ENCODE results near the gene ARHGEF1. TPM values are rescaled to one million over a fixed set of nuclear protein-coding genes. Genes with fewer than 3 reads are reported as not detected.
A peak's percentile ranks its signal among the peaks of the same experiment; 100 is the strongest.

ARHGEF1 gene
- total RNA-seq, 2 donors from 2014 or later, result 89.9 to 116 TPM

GRCh38 chr19:41888926-41889325, 5.9 kb downstream of the ARHGEF1 start:
- no peaks in the 10 kb centered on the region for H3K4me1 ChIP-seq (ENCODE audit: control insufficient read depth, insufficient read depth, low read length)
- peak; percentile 39 for TF ChIP-seq CTCF (conservative IDR thresholded peaks at IDR 0.05)
- no peak overlapping the region for H3K4me3 Mint-ChIP-seq
- 94 to 95% methylated on average over 12 of the region's 12 CpGs for WGBS, 2 experiments (ENCODE audit: insufficient coverage in 1 of 2, insufficient read length in 1 of 2)
- H3K27me3 ChIP-seq (ENCODE audit: control insufficient read depth, insufficient read depth, low read length, poor library complexity, severe bottlenecking), result no peaks in the 10 kb centered on the region
- peaks cover 18% of the 10 kb centered on the region for H3K36me3 ChIP-seq (ENCODE audit: control insufficient read depth, insufficient read depth, low read length)
- no peaks in the 10 kb centered on the region for H3K9me3 Mint-ChIP-seq
- DNase-seq, result no peak
- H3K27me3 Mint-ChIP-seq (ENCODE audit: insufficient read depth), result no peaks in the 10 kb centered on the region
- H3K9me3 ChIP-seq (ENCODE audit: control insufficient read depth, low read length), result no peaks in the 10 kb centered on the region
- H3K27ac Mint-ChIP-seq, result no peak overlapping the region
- H3K9ac ChIP-seq (ENCODE audit: extremely low read depth, low read length, poor library complexity, severe bottlenecking), result no peak overlapping the region
- no peak overlapping the region for H3K4me3 ChIP-seq (ENCODE audit: low read length)
- H3K36me3 Mint-ChIP-seq (ENCODE audit: low read depth), result peaks cover 21% of the 10 kb centered on the region
- H3K4me1 Mint-ChIP-seq, result peaks cover 20% of the 10 kb centered on the region
- H3K27ac ChIP-seq (ENCODE audit: low read depth, low read length), result no peak overlapping the region

GRCh38 chr19:41889896-41890295, 6.9 kb downstream of the ARHGEF1 start:
- H3K27me3 ChIP-seq (ENCODE audit: control insufficient read depth, insufficient read depth, low read length, poor library complexity, severe bottlenecking), result no peaks in the 10 kb centered on the region
- TF ChIP-seq CTCF (conservative IDR thresholded peaks at IDR 0.05), result no peak
- Mint-ChIP-seq H3K36me3 (ENCODE audit: low read depth) (peaks cover 21% of the 10 kb centered on the region), H3K27me3 (ENCODE audit: insufficient read depth) (no peaks in the 10 kb centered on the region), H3K9me3 (no peaks in the 10 kb centered on the region), H3K4me3 (no peak overlapping the region), H3K27ac (no peak overlapping the region), H3K4me1 (peaks cover 20% of the 10 kb centered on the region)
- DNase-seq, result no peak
- no peaks in the 10 kb centered on the region for H3K9me3 ChIP-seq (ENCODE audit: control insufficient read depth, low read length)
- H3K27ac ChIP-seq (ENCODE audit: low read depth, low read length), result no peak overlapping the region
- 96 to 97% methylated on average over 8 of the region's 8 CpGs for WGBS, 2 experiments (ENCODE audit: insufficient coverage in 1 of 2, insufficient read length in 1 of 2)
- H3K4me1 ChIP-seq (ENCODE audit: control insufficient read depth, insufficient read depth, low read length), result no peaks in the 10 kb centered on the region
- H3K9ac ChIP-seq (ENCODE audit: extremely low read depth, low read length, poor library complexity, severe bottlenecking), result no peak overlapping the region
- H3K36me3 ChIP-seq (ENCODE audit: control insufficient read depth, insufficient read depth, low read length), result peaks cover 24% of the 10 kb centered on the region
- no peak overlapping the region for H3K4me3 ChIP-seq (ENCODE audit: low read length)

GRCh38 chr19:41890936-41891335, 8.0 kb downstream of the ARHGEF1 start:
- TF ChIP-seq CTCF (conservative IDR thresholded peaks at IDR 0.05), result no peak

More at GRCh38 chr19:41890936-41891335, 8.0 kb downstream of the ARHGEF1 start:
- H3K36me3 ChIP-seq (ENCODE audit: control insufficient read depth, insufficient read depth, low read length), result peaks cover 30% of the 10 kb centered on the region
- no peaks in the 10 kb centered on the region for H3K27me3 ChIP-seq (ENCODE audit: control insufficient read depth, insufficient read depth, low read length, poor library complexity, severe bottlenecking)
- Mint-ChIP-seq H3K36me3 (ENCODE audit: low read depth) (peaks cover 30% of the 10 kb centered on the region), H3K4me3 (no peak overlapping the region), H3K9me3 (no peaks in the 10 kb centered on the region), H3K4me1 (peaks cover 20% of the 10 kb centered on the region), H3K27me3 (ENCODE audit: insufficient read depth) (no peaks in the 10 kb centered on the region), H3K27ac (no peak overlapping the region)
- H3K9me3 ChIP-seq (ENCODE audit: control insufficient read depth, low read length), result no peaks in the 10 kb centered on the region
- no peak for DNase-seq
- H3K4me1 ChIP-seq (ENCODE audit: control insufficient read depth, insufficient read depth, low read length), result no peaks in the 10 kb centered on the region
- WGBS, 2 experiments (ENCODE audit: insufficient coverage in 1 of 2, insufficient read length in 1 of 2), result 92 to 96% methylated on average over 3 to 4 of the region's 4 CpGs
- H3K27ac ChIP-seq (ENCODE audit: low read depth, low read length), result no peak overlapping the region
- no peak overlapping the region for H3K4me3 ChIP-seq (ENCODE audit: low read length)
- H3K9ac ChIP-seq (ENCODE audit: extremely low read depth, low read length, poor library complexity, severe bottlenecking), result no peak overlapping the region
